Adrenal gland (tissue), 12 donors: ENCODE results near the gene SKIC2. TPM values are rescaled to one million over a fixed set of nuclear protein-coding genes. Genes with fewer than 3 reads are reported as not detected.

Source experiments
- DNase-seq, 7 donors: peaks; one replicate each; pipeline ENCODE4 v3.0.0-alpha.2; 2019 to 2020
- H3K27ac ChIP-seq, 5 donors: fragments of 200-600 bp; sonication (generic) in 4 of 5; 1 replicate in 3 of 5; 2 replicates in 2 of 5; pipeline versions ENCODE4 v1.5.1 to v1.8.0; 2016 to 2020; ENCODE audit warnings: mild to moderate bottlenecking in 1 of 5
- H3K27me3 ChIP-seq: fragments of 200-600 bp; 2 replicates; pipeline ENCODE4 v1.8.0; 2021
- H3K36me3 ChIP-seq, 2 donors: fragments of 200-600 bp; replicated peaks in 1 of 2; 1 replicate in 1 of 2; 2 replicates in 1 of 2; pipeline versions ENCODE4 v1.5.1 to v1.8.0; 2018 to 2022
- H3K4me1 ChIP-seq, 2 donors: fragments of 200-600 bp; replicated peaks in 1 of 2; 1 replicate in 1 of 2; 2 replicates in 1 of 2; pipeline versions ENCODE4 v1.5.1 to v1.8.0; 2018 to 2021
- H3K4me3 ChIP-seq, 4 donors: fragments of 200-600 bp; sonication (generic) in 3 of 4; one replicate each; pipeline ENCODE4 v1.5.1; 2016 to 2018
- H3K9me3 ChIP-seq, 3 donors: fragments of 200-600 bp; sonication (generic) in 1 of 3; replicated peaks in 1 of 3; 1 replicate in 2 of 3; 2 replicates in 1 of 3; pipeline versions ENCODE4 v1.5.1 to v1.8.0; 2016 to 2021
- CTCF ChIP-seq, 6 experiments: fragments of 450-650 bp in 4 of 6; fragments of 200-600 bp in 2 of 6; sonication (generic) in 1 of 6; IDR thresholded peaks; 1 replicate in 5 of 6; 2 replicates in 1 of 6; pipeline versions ENCODE4 v1.5.1 to v1.8.0; 2016 to 2021; ENCODE audit warnings: antibody characterized with exemption in 6 of 6, mild to moderate bottlenecking in 2 of 6, moderate library complexity in 1 of 6
- POLR2A ChIP-seq, 2 donors: fragments of 450-650 bp; IDR thresholded peaks; one replicate each; pipeline ENCODE4 v1.6.1; 2017; ENCODE audit warnings: antibody characterized with exemption in 2 of 2, mild to moderate bottlenecking in 2 of 2, moderate library complexity in 1 of 2
- WGBS, 4 donors: extraction: QIAGEN DNeasy Blood & Tissue Kit in 2 of 4; methylation state at CpG; one replicate each; pipeline versions ENCODE4 v1.1.5 to v1.1.7; 2013 to 2017; 5-methylcytosine and 5-hydroxymethylcytosine counted together
- intact Hi-C, 2 donors: fragments of 100-400 bp; cut with DNase I; formaldehyde crosslinking; loops; one replicate each; pipeline versions ENCODE4 v1.14.1 to v1.15.0; 2022 to 2023
- polyA plus RNA-seq, 3 donors: library from polyadenylated mRNA; stranded (reverse); fragments of 200-250 nt in 2 of 3; fragments of 350-450 nt in 1 of 3; fragmentation: Illumina TruSeq in 1 of 3; extraction: RNeasy Lipid Tissue Mini Kit (QIAGEN cat#74804) in 1 of 3; gene quantifications; one replicate each; pipeline ENCODE4 v1.2.3, GENCODE V29; 2013 to 2014
- total RNA-seq, 9 donors: library from RNA; depleted of rRNA in 4 of 9; stranded (reverse); fragments of >200 nt in 4 of 9; fragments of 120-200 nt in 1 of 9; fragmentation: NEBNext Ultra II Directional in 1 of 9; extraction: Animal tissue kit (Norgen Biotek cat#: 25700) in 1 of 9; gene quantifications; one replicate each; pipeline versions ENCODE4 v1.1.0 to v1.2.4, GENCODE V29; 2013 to 2023
- donor health status: healthy with polysubstance abuse.
- donor health status: Bipolar disorder and iron deficiency.
- donor health status: DM: yes; HTN: yes; CAD: no.
- donor health status: DM: no; HTN: no; CAD: no.
- donor health status: DM: no; HTN: no; CAD: no.
- donor health status: DM: yes; HTN: yes; CAD: no.

Gene SKIC2
- total and polyA plus RNA-seq, 12 donors: 29.9 to 330 (median 90.7) TPM

DNA sequence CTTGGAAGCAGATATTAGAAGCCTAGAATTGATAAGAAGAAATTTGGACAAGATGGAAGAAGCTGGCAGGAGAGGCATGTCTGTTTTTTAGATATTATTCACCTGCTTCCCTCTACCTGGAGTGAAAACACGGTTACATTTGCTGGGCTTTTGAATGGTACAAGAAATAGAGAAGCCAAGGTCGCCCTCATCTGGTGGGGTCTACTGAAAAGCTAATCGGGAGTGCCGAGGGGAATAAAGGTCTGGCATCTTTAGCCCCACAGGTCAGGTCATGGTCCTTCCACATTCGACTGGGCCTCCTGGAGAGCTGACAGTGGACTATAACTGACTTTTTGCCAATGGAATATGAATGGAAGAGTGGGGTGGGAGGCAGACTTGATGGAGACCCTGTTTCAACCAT is 36.0 kb upstream of the SKIC2 start:
- WGBS, 4 donors: 16 to 33% (median 20%) methylated on average over 5 of the region's 5 CpGs
- H3K4me1 ChIP-seq: no peaks in the 10 kb centered on the region
- H3K27me3 ChIP-seq: no peaks in the 10 kb centered on the region
- no peaks in the 10 kb centered on the region for H3K36me3 ChIP-seq
- no peak for TF ChIP-seq POLR2A (IDR thresholded peaks at IDR 0.05)
- no peak overlapping the region for H3K27ac ChIP-seq
- DNase-seq: peak in 1 of 7 donors; percentile 49
- no peak overlapping the region for H3K4me3 ChIP-seq
- no peaks in the 10 kb centered on the region for H3K9me3 ChIP-seq
- intact Hi-C loops: no loop called here

DNA sequence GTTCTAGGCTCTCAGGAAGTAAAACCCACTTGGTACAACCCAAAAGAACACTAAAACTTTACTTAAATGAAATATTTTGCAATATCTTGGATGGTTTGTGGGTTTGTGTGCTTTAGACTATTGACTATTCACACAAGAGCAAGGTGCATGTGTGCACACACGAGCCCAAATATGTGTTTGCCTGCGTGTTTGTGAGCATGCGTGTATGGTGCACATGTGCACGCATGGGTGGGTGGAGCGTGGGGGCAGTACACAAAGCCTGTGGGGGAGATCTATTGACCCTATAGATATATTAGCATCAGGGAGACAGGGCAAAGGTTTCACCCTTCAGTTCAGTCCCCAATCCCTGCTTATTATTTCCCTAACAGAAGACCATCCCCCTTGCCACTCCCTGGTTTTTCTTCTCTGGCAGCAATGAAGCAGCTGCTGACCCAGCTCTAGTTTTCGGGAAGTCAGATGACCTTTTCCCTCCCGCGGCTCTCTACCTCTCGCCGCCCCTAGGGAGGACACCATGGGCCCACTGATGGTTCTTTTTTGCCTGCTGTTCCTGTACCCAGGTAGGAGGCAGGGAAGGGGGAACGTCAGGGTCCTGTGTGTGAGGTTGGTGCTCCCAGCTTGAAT is 31.6 kb upstream of the SKIC2 start, which contains the start of gene C2:
TSS of gene C2 (plus strand) at position 476 of the 621 bp plus-strand sequence. CDS start at position 512, 36 bp downstream.
- no peak for DNase-seq
- H3K4me1 ChIP-seq: no peaks in the 10 kb centered on the region
- H3K9me3 ChIP-seq: no peaks in the 10 kb centered on the region
- H3K4me3 ChIP-seq: peak within 1 kb of the TSS in 1 of 4 donors; percentile 35
- WGBS, 4 donors: 54 to 66% (median 59%) methylated on average over 11 of the region's 11 CpGs
- TF ChIP-seq POLR2A (IDR thresholded peaks at IDR 0.05) (no peak), CTCF (IDR thresholded peaks at IDR 0.05) (no peak)
- no peak within 1 kb of the TSS for H3K27ac ChIP-seq
- H3K36me3 ChIP-seq: no peaks in the 10 kb centered on the region
- intact Hi-C loops: no loop called here
- no peaks in the 10 kb centered on the region for H3K27me3 ChIP-seq

GRCh38 chr6:31927863-31928671 is 30.9 kb upstream of the SKIC2 start:
- no peak for DNase-seq
- intact Hi-C loops: no loop called here
- 74 to 81% (median 78%) methylated on average over 6 to 11 of the region's 11 CpGs for WGBS, 4 donors
- Histone ChIP-seq H3K4me3 (peak overlapping the region in 1 of 4 donors; percentile 35), H3K4me1 (no peaks in the 10 kb centered on the region), H3K9me3 (no peaks in the 10 kb centered on the region), H3K27me3 (no peaks in the 10 kb centered on the region), H3K27ac (no peak overlapping the region), H3K36me3 (no peaks in the 10 kb centered on the region)
- TF ChIP-seq CTCF (IDR thresholded peaks at IDR 0.05) (peak in 1 of 6 experiments; percentile 6), POLR2A (IDR thresholded peaks at IDR 0.05) (no peak)

DNA sequence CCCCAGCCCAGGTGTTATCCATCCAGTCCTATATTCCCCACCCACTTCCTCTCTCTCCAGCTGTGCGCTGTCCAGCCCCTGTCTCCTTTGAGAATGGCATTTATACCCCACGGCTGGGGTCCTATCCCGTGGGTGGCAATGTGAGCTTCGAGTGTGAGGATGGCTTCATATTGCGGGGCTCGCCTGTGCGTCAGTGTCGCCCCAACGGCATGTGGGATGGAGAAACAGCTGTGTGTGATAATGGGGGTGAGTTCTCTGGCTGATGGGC is 30.4 kb upstream of the SKIC2 start:
- H3K27me3 ChIP-seq: no peaks in the 10 kb centered on the region
- no peaks in the 10 kb centered on the region for H3K36me3 ChIP-seq
- no peak for DNase-seq
- no peaks in the 10 kb centered on the region for H3K4me1 ChIP-seq
- TF ChIP-seq CTCF (IDR thresholded peaks at IDR 0.05) (no peak), POLR2A (IDR thresholded peaks at IDR 0.05) (no peak)
- H3K4me3 ChIP-seq: no peak overlapping the region
- H3K9me3 ChIP-seq: no peaks in the 10 kb centered on the region
- 75 to 92% (median 82%) methylated on average over 8 to 9 of the region's 9 CpGs for WGBS, 4 donors
- H3K27ac ChIP-seq: no peak overlapping the region
- intact Hi-C loops: no loop called here
